Spleen (tissue), 11 donors: Measurements from ENCODE around the gene MBD5. TPM values are rescaled to one million over a fixed set of nuclear protein-coding genes. Genes with fewer than 3 reads are reported as not detected.

Experiments used
- DNase-seq: peaks from one replicate; pipeline ENCODE4 v3.0.0-alpha.2; 2020
- H3K27ac ChIP-seq, 8 donors: fragments of 200-600 bp; sonication (generic) in 7 of 8; 1 replicate in 4 of 8; 2 replicates in 4 of 8; pipeline versions ENCODE4 v1.5.0 to v1.8.0; 2016 to 2021; ENCODE audit warnings: inconsistent platforms in 4 of 8, mild to moderate bottlenecking in 4 of 8, moderate library complexity in 1 of 8
- H3K27me3 ChIP-seq, 7 donors: fragments of 200-600 bp; sonication (generic) in 6 of 7; replicated peaks in 1 of 7; 1 replicate in 4 of 7; 2 replicates in 3 of 7; pipeline versions ENCODE4 v1.5.0 to v1.8.0; 2016 to 2021; ENCODE audit warnings: inconsistent platforms in 3 of 7, mild to moderate bottlenecking in 1 of 7
- H3K36me3 ChIP-seq, 6 donors: fragments of 200-600 bp; sonication (generic) in 5 of 6; 1 replicate in 4 of 6; 2 replicates in 2 of 6; pipeline versions ENCODE4 v1.5.0 to v1.8.0; 2016 to 2021; ENCODE audit warnings: inconsistent platforms in 2 of 6
- H3K4me1 ChIP-seq, 6 donors: fragments of 200-600 bp; sonication (generic) in 5 of 6; 1 replicate in 3 of 6; 2 replicates in 3 of 6; pipeline versions ENCODE4 v1.5.0 to v1.8.0; 2016 to 2021; ENCODE audit warnings: inconsistent platforms in 3 of 6
- H3K4me3 ChIP-seq, 8 donors: fragments of 200-600 bp; sonication (generic) in 7 of 8; 1 replicate in 4 of 8; 2 replicates in 4 of 8; pipeline versions ENCODE4 v1.5.0 to v1.8.0; 2016 to 2021; ENCODE audit warnings: inconsistent platforms in 4 of 8, mild to moderate bottlenecking in 4 of 8, moderate library complexity in 2 of 8
- H3K9me3 ChIP-seq, 8 donors: fragments of 200-600 bp; sonication (generic) in 7 of 8; 1 replicate in 4 of 8; 2 replicates in 4 of 8; pipeline versions ENCODE4 v1.5.0 to v1.8.0; 2016 to 2021; ENCODE audit warnings: inconsistent platforms in 4 of 8
- POLR2A ChIP-seq, 3 donors: fragments of 450-650 bp; IDR thresholded peaks; one replicate each; pipeline ENCODE4 v1.5.1; 2017; ENCODE audit warnings: antibody characterized with exemption in 3 of 3, mild to moderate bottlenecking in 1 of 3
- POLR2AphosphoS5 ChIP-seq, 3 donors: sonication (generic); formaldehyde crosslinking; IDR thresholded peaks; one replicate each; pipeline ENCODE4 v1.5.1; 2017; ENCODE audit warnings: antibody characterized with exemption in 3 of 3
- WGBS, 5 donors: extraction: QIAGEN DNeasy Blood & Tissue Kit in 3 of 5; methylation state at CpG; one replicate each; pipeline versions ENCODE4 v1.1.5 to v1.1.7; 2013 to 2018; 5-methylcytosine and 5-hydroxymethylcytosine counted together
- intact Hi-C: fragments of 100-400 bp; cut with DNase I; formaldehyde crosslinking; loops from one replicate; pipeline ENCODE4 v1.15.0; 2023; ENCODE audit warnings: low total_unique reads
- polyA plus RNA-seq, 3 donors: library from polyadenylated mRNA; stranded (reverse); fragments of 200-250 nt; gene quantifications; one replicate each; pipeline ENCODE4 v1.2.1, GENCODE V29; 2013
- small RNA-seq, 4 donors: library from RNA; depleted of rRNA; stranded (forward); fragments of <200 nt; gene quantifications; one replicate each; pipeline ENCODE3, GENCODE V24; 2016
- total RNA-seq, 7 donors: library from RNA; depleted of rRNA in 3 of 7; stranded (reverse); fragments of >200 nt in 3 of 7; fragmentation: NEBNext Ultra II Directional in 4 of 7; extraction: Animal tissue kit (Norgen Biotek cat#: 25700) in 4 of 7; gene quantifications; one replicate each; pipeline versions ENCODE4 v1.1.0 to v1.2.1, GENCODE V29; 2016 to 2021
- TF ChIP-seq, protein P1 (sequence below), 11 experiments: fragments of 200-600 bp in 7 of 11; fragments of 450-650 bp in 4 of 11; sonication (generic) in 4 of 11; IDR thresholded peaks in 8 of 11; conservative IDR thresholded peaks in 3 of 11; 1 replicate in 7 of 11; 2 replicates in 4 of 11; pipeline versions ENCODE4 v1.4.0 to v1.8.0; 2016 to 2021; ENCODE audit warnings: antibody characterized with exemption in 11 of 11, inconsistent platforms in 4 of 11, mild to moderate bottlenecking in 1 of 11
- donor health status: healthy with polysubstance abuse.
- donor health status: DM: no; HTN: no; CAD: no; lungs with moderate emphysema.
- donor health status: DM: no; HTN: no; CAD: no.
- donor health status: Bipolar disorder and iron deficiency.
- donor health status: healthy.
- donor health status: DM: no; HTN: no; CAD: no.
- donor health status: DM: yes; HTN: yes; CAD: no.

The MBD5 gene
- total and polyA plus RNA-seq, 10 donors, result 5.7 to 84.5 (median 60.0) TPM

DNA sequence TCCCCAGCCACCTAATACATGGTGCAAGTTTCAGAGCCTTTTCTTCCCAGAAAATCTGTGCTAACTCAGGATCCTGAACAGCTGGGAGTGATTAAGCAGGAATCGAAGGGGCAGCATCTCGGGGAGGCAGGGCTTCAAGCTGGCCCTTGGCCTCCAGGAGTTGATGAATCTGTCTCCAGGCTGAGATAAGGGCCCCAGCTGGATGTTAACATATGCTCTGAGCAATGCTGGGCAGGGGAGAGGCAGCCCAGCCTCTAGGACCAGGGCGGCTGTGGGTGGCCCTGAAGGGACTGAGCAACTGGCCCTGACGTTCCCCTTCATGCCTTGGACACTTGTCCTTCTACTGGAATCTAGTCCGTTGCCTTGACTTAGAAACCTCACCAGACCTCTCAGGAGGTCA, 539.6 kb downstream of the MBD5 start:
- intact Hi-C loops, result no loop called here
- DNase-seq, result no peak
- no peaks in the 10 kb centered on the region for H3K4me1 ChIP-seq
- peaks cover 0 to 8% (median 0%) of the 10 kb centered on the region in 8 donors for H3K9me3 ChIP-seq
- no peak for TF ChIP-seq POLR2AphosphoS5 (IDR thresholded peaks at IDR 0.05)
- no peak for TF ChIP-seq POLR2A (IDR thresholded peaks at IDR 0.05)
- TF ChIP-seq, protein P1, sequence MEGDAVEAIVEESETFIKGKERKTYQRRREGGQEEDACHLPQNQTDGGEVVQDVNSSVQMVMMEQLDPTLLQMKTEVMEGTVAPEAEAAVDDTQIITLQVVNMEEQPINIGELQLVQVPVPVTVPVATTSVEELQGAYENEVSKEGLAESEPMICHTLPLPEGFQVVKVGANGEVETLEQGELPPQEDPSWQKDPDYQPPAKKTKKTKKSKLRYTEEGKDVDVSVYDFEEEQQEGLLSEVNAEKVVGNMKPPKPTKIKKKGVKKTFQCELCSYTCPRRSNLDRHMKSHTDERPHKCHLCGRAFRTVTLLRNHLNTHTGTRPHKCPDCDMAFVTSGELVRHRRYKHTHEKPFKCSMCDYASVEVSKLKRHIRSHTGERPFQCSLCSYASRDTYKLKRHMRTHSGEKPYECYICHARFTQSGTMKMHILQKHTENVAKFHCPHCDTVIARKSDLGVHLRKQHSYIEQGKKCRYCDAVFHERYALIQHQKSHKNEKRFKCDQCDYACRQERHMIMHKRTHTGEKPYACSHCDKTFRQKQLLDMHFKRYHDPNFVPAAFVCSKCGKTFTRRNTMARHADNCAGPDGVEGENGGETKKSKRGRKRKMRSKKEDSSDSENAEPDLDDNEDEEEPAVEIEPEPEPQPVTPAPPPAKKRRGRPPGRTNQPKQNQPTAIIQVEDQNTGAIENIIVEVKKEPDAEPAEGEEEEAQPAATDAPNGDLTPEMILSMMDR (IDR thresholded peaks at IDR 0.05 in 8 of 11, conservative IDR thresholded peaks at IDR 0.05 in 3 of 11), result no peak
- H3K27ac ChIP-seq, result no peak overlapping the region
- no peak overlapping the region for H3K4me3 ChIP-seq
- WGBS, 5 donors, result 79 to 89% (median 81%) methylated on average over 4 to 5 of the region's 5 CpGs
- H3K36me3 ChIP-seq, result no peaks in the 10 kb centered on the region
- peaks cover 0 to 18% (median 0%) of the 10 kb centered on the region in 7 donors for H3K27me3 ChIP-seq

DNA sequence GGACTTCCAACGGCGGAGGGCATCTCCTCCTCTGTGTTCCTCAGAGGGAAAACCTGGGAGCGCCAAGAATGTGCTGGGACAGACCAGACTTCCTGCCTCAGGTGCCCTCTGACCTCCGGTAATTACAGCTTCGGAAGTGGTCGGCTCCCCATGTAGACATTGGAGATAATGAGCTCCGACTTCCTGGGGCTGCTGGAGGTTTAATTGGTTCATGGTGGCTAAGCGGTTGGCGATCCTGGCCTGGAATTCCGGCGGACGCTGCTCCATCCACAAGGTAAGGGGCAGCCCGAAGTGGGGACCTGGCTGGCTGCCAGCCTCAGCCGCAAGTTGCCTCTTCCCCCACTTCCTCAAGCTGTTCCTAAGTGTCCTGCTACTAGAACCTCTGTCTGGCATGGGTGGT, 540.5 kb downstream of the MBD5 start:
- peaks cover 0 to 18% (median 0%) of the 10 kb centered on the region in 7 donors for H3K27me3 ChIP-seq
- no peak overlapping the region for H3K27ac ChIP-seq
- TF ChIP-seq, protein P1 (IDR thresholded peaks at IDR 0.05 in 8 of 11, conservative IDR thresholded peaks at IDR 0.05 in 3 of 11), result no peak
- no peak for TF ChIP-seq POLR2A (IDR thresholded peaks at IDR 0.05)
- TF ChIP-seq POLR2AphosphoS5 (IDR thresholded peaks at IDR 0.05), result no peak
- peaks cover 0 to 8% (median 0%) of the 10 kb centered on the region in 8 donors for H3K9me3 ChIP-seq
- 63 to 81% (median 67%) methylated on average over 10 to 14 of the region's 14 CpGs for WGBS, 5 donors
- intact Hi-C loops, result no loop called here
- H3K4me3 ChIP-seq, result no peak overlapping the region
- no peaks in the 10 kb centered on the region for H3K36me3 ChIP-seq
- no peak for DNase-seq
- H3K4me1 ChIP-seq, result no peaks in the 10 kb centered on the region

DNA sequence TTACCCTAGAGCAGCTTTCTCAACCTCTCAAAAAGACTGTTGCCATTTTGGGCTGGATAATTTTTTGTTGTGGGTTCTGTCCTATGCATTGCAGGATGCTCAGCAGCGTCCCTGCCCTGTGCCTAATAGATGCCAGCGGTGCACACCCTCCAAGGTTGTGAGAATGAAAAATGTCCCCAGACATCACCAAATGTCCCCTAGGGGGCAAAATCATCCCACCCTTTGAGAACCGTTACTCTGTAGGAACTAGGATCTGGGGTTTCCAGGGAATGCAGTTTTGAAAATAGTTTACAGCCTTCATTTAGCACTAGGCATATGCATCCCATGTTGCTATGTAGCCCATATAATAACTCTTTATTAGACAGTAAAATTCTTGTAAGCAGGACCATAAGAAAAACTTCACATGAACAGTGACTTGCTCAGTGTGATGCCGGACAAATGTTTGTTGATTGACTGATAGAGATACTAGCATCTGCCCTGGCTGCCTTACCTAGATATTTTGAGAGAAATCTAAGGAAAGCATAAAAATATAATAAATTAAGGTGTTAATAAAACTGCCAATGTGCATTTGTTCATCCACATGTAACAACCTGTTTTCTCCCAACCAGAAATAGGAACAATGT, 544.5 kb downstream of the MBD5 start:
- no peak overlapping the region for H3K4me3 ChIP-seq
- no peaks in the 10 kb centered on the region for H3K36me3 ChIP-seq
- WGBS, 5 donors, result 54 to 76% (median 74%) methylated on average over 4 of the region's 4 CpGs
- peaks cover 0 to 9% (median 0%) of the 10 kb centered on the region in 7 donors for H3K27me3 ChIP-seq
- TF ChIP-seq, protein P1 (IDR thresholded peaks at IDR 0.05 in 8 of 11, conservative IDR thresholded peaks at IDR 0.05 in 3 of 11), result peak in 4 of 11 experiments; percentile 18 to 27 (median 24)
- no peak for TF ChIP-seq POLR2AphosphoS5 (IDR thresholded peaks at IDR 0.05)
- H3K4me1 ChIP-seq, result no peaks in the 10 kb centered on the region
- H3K9me3 ChIP-seq, result no peaks in the 10 kb centered on the region
- intact Hi-C loops, result no loop called here
- no peak overlapping the region for H3K27ac ChIP-seq
- no peak for DNase-seq

Small RNA genes within 50 kb of the gene (small RNA-seq; reads per million reads assigned to genes)
- gene RF00554, result 0 reads per million in 4 donors

Other genes with a start within 250 kb of the MBD5 start
- 10 to 100 TPM; 12.9 to 15.6 (median 14.8) TPM for gene ACVR2A, start 176.1 kb upstream of the MBD5 start, total RNA-seq
- gene ACVR2A, start 176.1 kb upstream of the MBD5 start, polyA plus RNA-seq, result 1 to 10 TPM; 2.0 to 4.0 (median 3.8) TPM
- 10 to 100 TPM; 36.1 to 72.6 (median 43.3) TPM for gene ORC4, start 354 bp upstream of the MBD5 start, total RNA-seq
- 10 to 100 TPM in 2 of 3 donors, 1 to 10 TPM in 1; 7.3 to 10.6 (median 10.3) TPM for gene ORC4, start 354 bp upstream of the MBD5 start, polyA plus RNA-seq